ENCODE results near the gene SRPK1.
"Not testable (repeated sequence)": the region's sequence is repeated elsewhere in the genome, so short reads cannot be mapped to it uniquely, and the experiment has no call there.

SRPK1 gene

GRCh38 chr6:35911871-35912653 is 8.8 kb downstream of the SRPK1 start:
- H3K4me2 ChIP-seq (ENCODE audit: low read length): no peak overlapping the region
- H3K56ac ChIP-seq (ENCODE audit: low read length): no peak overlapping the region
- no peak for DNase-seq
- no CpG with 5 or more reads among the region's 8 CpGs for WGBS (ENCODE audit: extremely low coverage, insufficient coverage, low lambda C conversion rate)
- H3K4me3 ChIP-seq (ENCODE audit: low read length): no peak overlapping the region
- no peak overlapping the region for H2BK120ac ChIP-seq (ENCODE audit: low read depth, low read length)
- peaks cover 11% of the 10 kb centered on the region for H3K79me1 ChIP-seq (ENCODE audit: low read length)
- no peak overlapping the region for H2AK5ac ChIP-seq (ENCODE audit: low read length)
- no peak overlapping the region for H3K27ac ChIP-seq (ENCODE audit: low read depth, low read length)
- H3K79me2 ChIP-seq (ENCODE audit: control insufficient read depth, insufficient read depth, low read length): peaks cover 35% of the 10 kb centered on the region
- H4K8ac ChIP-seq (ENCODE audit: low read depth, low read length): no peak overlapping the region
- no peaks in the 10 kb centered on the region for H3K27me3 ChIP-seq (ENCODE audit: insufficient read depth, low read length, poor library complexity)
- H2BK15ac ChIP-seq (replicated peaks; ENCODE audit: low read depth): no peak overlapping the region
- no peak overlapping the region for H3K9ac ChIP-seq (ENCODE audit: low read length)
- H3K18ac ChIP-seq (ENCODE audit: low read length): no peak overlapping the region
- H3K4me1 ChIP-seq (ENCODE audit: control insufficient read depth, low read depth, low read length): no peaks in the 10 kb centered on the region
- no peak overlapping the region for H3K4ac ChIP-seq (ENCODE audit: low read depth, low read length)
- no peak overlapping the region for H4K5ac ChIP-seq (ENCODE audit: low read length)
- no peak overlapping the region for H2BK5ac ChIP-seq (ENCODE audit: low read length)
- peaks cover 4% of the 10 kb centered on the region for H3K36me3 ChIP-seq (ENCODE audit: control insufficient read depth, insufficient read depth, low read length)
- H3K23ac ChIP-seq (ENCODE audit: low read length): no peak overlapping the region

DNA sequence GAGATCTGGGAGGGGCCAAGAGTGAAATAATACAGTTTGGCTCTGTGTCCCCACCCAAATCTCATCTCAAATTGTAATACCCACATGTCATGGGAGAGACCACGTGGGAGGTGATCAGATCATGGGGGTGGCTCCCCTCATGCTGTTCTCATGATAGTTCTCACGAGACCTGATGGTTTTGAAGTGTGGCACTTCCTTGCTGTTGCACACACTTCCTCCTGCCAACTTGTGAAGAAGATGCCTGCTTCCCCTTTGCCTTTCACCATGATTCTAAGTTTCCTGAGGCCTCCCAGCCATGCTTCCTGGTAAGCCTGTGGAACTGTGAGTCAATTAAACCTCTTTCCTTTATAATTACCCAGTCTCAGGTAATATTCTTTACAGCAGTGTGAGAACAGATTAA is 11.3 kb downstream of the SRPK1 start:
- H3K4ac ChIP-seq (ENCODE audit: low read depth, low read length); DNase-seq; H2BK120ac ChIP-seq (ENCODE audit: low read depth, low read length); H3K4me1 ChIP-seq (ENCODE audit: control insufficient read depth, low read depth, low read length); H2AK5ac ChIP-seq (ENCODE audit: low read length); H2BK5ac ChIP-seq (ENCODE audit: low read length); H3K4me2 ChIP-seq (ENCODE audit: low read length); H3K56ac ChIP-seq (ENCODE audit: low read length); H3K27ac ChIP-seq (ENCODE audit: low read depth, low read length); H2BK15ac ChIP-seq (replicated peaks; ENCODE audit: low read depth); H3K36me3 ChIP-seq (ENCODE audit: control insufficient read depth, insufficient read depth, low read length); H3K23ac ChIP-seq (ENCODE audit: low read length); H3K4me3 ChIP-seq (ENCODE audit: low read length); H4K8ac ChIP-seq (ENCODE audit: low read depth, low read length); H3K18ac ChIP-seq (ENCODE audit: low read length); H4K5ac ChIP-seq (ENCODE audit: low read length); H3K27me3 ChIP-seq (ENCODE audit: insufficient read depth, low read length, poor library complexity); H3K9ac ChIP-seq (ENCODE audit: low read length): not testable (repeated sequence)
- peaks cover 44% of the 10 kb centered on the region for H3K79me2 ChIP-seq (ENCODE audit: control insufficient read depth, insufficient read depth, low read length)
- no CpG with 5 or more reads among the region's 2 CpGs for WGBS (ENCODE audit: extremely low coverage, insufficient coverage, low lambda C conversion rate)
- H3K79me1 ChIP-seq (ENCODE audit: low read length): peaks cover 14% of the 10 kb centered on the region

- H3K23ac ChIP-seq (ENCODE audit: low read length); H4K8ac ChIP-seq (ENCODE audit: low read depth, low read length); H4K5ac ChIP-seq (ENCODE audit: low read length); H3K36me3 ChIP-seq (ENCODE audit: control insufficient read depth, insufficient read depth, low read length); H3K4ac ChIP-seq (ENCODE audit: low read depth, low read length); H3K4me2 ChIP-seq (ENCODE audit: low read length); H3K27ac ChIP-seq (ENCODE audit: low read depth, low read length); H3K4me3 ChIP-seq (ENCODE audit: low read length); H3K56ac ChIP-seq (ENCODE audit: low read length); H2BK15ac ChIP-seq (replicated peaks; ENCODE audit: low read depth); H3K4me1 ChIP-seq (ENCODE audit: control insufficient read depth, low read depth, low read length); H2AK5ac ChIP-seq (ENCODE audit: low read length); H3K9ac ChIP-seq (ENCODE audit: low read length); H2BK120ac ChIP-seq (ENCODE audit: low read depth, low read length); H3K18ac ChIP-seq (ENCODE audit: low read length); H2BK5ac ChIP-seq (ENCODE audit: low read length); DNase-seq; H3K27me3 ChIP-seq (ENCODE audit: insufficient read depth, low read length, poor library complexity): not testable (repeated sequence)
- Histone ChIP-seq H3K79me2 (ENCODE audit: control insufficient read depth, insufficient read depth, low read length) (peaks cover 45% of the 10 kb centered on the region), H3K79me1 (ENCODE audit: low read length) (peaks cover 16% of the 10 kb centered on the region)
- WGBS (ENCODE audit: extremely low coverage, insufficient coverage, low lambda C conversion rate): no CpG with 5 or more reads among the region's 5 CpGs
Observed at GRCh38 chr6:35908753-35909401, 12.0 kb downstream of the SRPK1 start.

GRCh38 chr6:35907750-35908149 is 13.1 kb downstream of the SRPK1 start:
- Histone ChIP-seq H3K9ac (ENCODE audit: low read length) (no peak overlapping the region), H4K5ac (ENCODE audit: low read length) (no peak overlapping the region), H3K27me3 (ENCODE audit: insufficient read depth, low read length, poor library complexity) (no peaks in the 10 kb centered on the region), H3K4me1 (ENCODE audit: control insufficient read depth, low read depth, low read length) (no peaks in the 10 kb centered on the region), H4K8ac (ENCODE audit: low read depth, low read length) (no peak overlapping the region), H3K56ac (ENCODE audit: low read length) (no peak overlapping the region), H2AK5ac (ENCODE audit: low read length) (no peak overlapping the region), H3K18ac (ENCODE audit: low read length) (no peak overlapping the region), H3K36me3 (ENCODE audit: control insufficient read depth, insufficient read depth, low read length) (peaks cover 3% of the 10 kb centered on the region), H3K4me3 (ENCODE audit: low read length) (no peak overlapping the region), H2BK120ac (ENCODE audit: low read depth, low read length) (no peak overlapping the region), H2BK5ac (ENCODE audit: low read length) (no peak overlapping the region), H3K4me2 (ENCODE audit: low read length) (no peak overlapping the region), H2BK15ac (replicated peaks; ENCODE audit: low read depth) (no peak overlapping the region), H3K79me2 (ENCODE audit: control insufficient read depth, insufficient read depth, low read length) (peaks cover 48% of the 10 kb centered on the region), H3K23ac (ENCODE audit: low read length) (no peak overlapping the region), H3K27ac (ENCODE audit: low read depth, low read length) (no peak overlapping the region), H3K79me1 (ENCODE audit: low read length) (peaks cover 16% of the 10 kb centered on the region), H3K4ac (ENCODE audit: low read depth, low read length) (no peak overlapping the region)
- DNase-seq: no peak
- WGBS (ENCODE audit: extremely low coverage, insufficient coverage, low lambda C conversion rate): no CpG with 5 or more reads among the region's 6 CpGs

DNA sequence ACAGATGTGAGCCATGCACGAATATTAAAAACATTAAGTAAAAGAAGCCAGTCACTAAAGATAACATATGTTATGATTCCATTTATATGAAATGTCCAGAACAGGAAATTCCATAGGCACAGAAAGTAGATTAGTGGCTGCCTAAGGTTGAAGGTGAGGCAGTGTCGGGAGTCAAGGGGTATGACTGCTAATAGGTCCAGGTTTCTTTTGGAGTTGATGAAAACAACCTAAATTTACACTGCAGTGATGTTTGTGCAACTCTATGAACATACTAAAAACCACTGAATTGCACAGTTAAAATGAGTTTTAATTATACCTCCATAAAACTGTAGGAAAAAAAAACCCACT is 14.4 kb downstream of the SRPK1 start:
- Histone ChIP-seq H3K4me2 (ENCODE audit: low read length) (no peak overlapping the region), H3K9ac (ENCODE audit: low read length) (no peak overlapping the region), H3K23ac (ENCODE audit: low read length) (no peak overlapping the region), H2BK15ac (replicated peaks; ENCODE audit: low read depth) (no peak overlapping the region), H3K79me2 (ENCODE audit: control insufficient read depth, insufficient read depth, low read length) (peaks cover 42% of the 10 kb centered on the region), H2BK120ac (ENCODE audit: low read depth, low read length) (no peak overlapping the region), H3K18ac (ENCODE audit: low read length) (no peak overlapping the region), H2BK5ac (ENCODE audit: low read length) (no peak overlapping the region), H3K36me3 (ENCODE audit: control insufficient read depth, insufficient read depth, low read length) (peaks cover 2% of the 10 kb centered on the region), H3K79me1 (ENCODE audit: low read length) (peaks cover 15% of the 10 kb centered on the region), H3K27ac (ENCODE audit: low read depth, low read length) (no peak overlapping the region), H3K56ac (ENCODE audit: low read length) (no peak overlapping the region), H3K4me1 (ENCODE audit: control insufficient read depth, low read depth, low read length) (no peaks in the 10 kb centered on the region), H3K27me3 (ENCODE audit: insufficient read depth, low read length, poor library complexity) (no peaks in the 10 kb centered on the region), H3K4ac (ENCODE audit: low read depth, low read length) (no peak overlapping the region), H4K8ac (ENCODE audit: low read depth, low read length) (no peak overlapping the region), H4K5ac (ENCODE audit: low read length) (no peak overlapping the region), H2AK5ac (ENCODE audit: low read length) (no peak overlapping the region), H3K4me3 (ENCODE audit: low read length) (no peak overlapping the region)
- no CpG with 5 or more reads among the region's 2 CpGs for WGBS (ENCODE audit: extremely low coverage, insufficient coverage, low lambda C conversion rate)
- no peak for DNase-seq

Measured in mesendoderm (in vitro differentiated cells).